IMR-90 (cell line): Measurements from ENCODE around the gene MORN5.

Experiments used
- BHLHE40 ChIP-seq: fragments of 150-350 bp; IDR thresholded peaks from 2 replicates; pipeline ENCODE4 v1.6.1; 2016; ENCODE audit warnings: mild to moderate bottlenecking, low read depth, low read length
- CEBPB ChIP-seq: IDR thresholded peaks from 2 replicates; pipeline ENCODE4 v1.6.1; 2012; ENCODE audit warnings: low read depth, low read length, improper control_type of control experiment
- CTCF ChIP-seq: conservative IDR thresholded peaks from 2 replicates; pipeline ENCODE4 v1.5.1; 2012; ENCODE audit warnings: mild to moderate bottlenecking, low read depth, low read length, improper control_type of control experiment
- MXI1 ChIP-seq: IDR thresholded peaks from 2 replicates; pipeline ENCODE4 v1.6.1; 2012; ENCODE audit warnings: low read depth, mild to moderate bottlenecking, low read length, moderate library complexity, borderline replicate concordance
- POLR2A ChIP-seq: IDR thresholded peaks from 2 replicates; pipeline ENCODE4 v1.6.1; 2012; ENCODE audit warnings: mild to moderate bottlenecking, low read depth, low read length
- USF2 ChIP-seq: fragments of 150-350 bp; IDR thresholded peaks from 2 replicates; pipeline ENCODE4 v1.6.1; 2017; ENCODE audit warnings: mild to moderate bottlenecking, antibody characterized with exemption, low read length, low read depth

- TF ChIP-seq POLR2A: no peak
- TF ChIP-seq CTCF: no peak
- TF ChIP-seq MXI1: no peak
- no peak for TF ChIP-seq CEBPB
- TF ChIP-seq USF2: no peak
- TF ChIP-seq BHLHE40: no peak
Measured at GRCh38 chr9:122207096-122207495, 47.4 kb downstream of the MORN5 start.
